Measurements from ENCODE around the gene CCDC9. TPM values are rescaled to one million over a fixed set of nuclear protein-coding genes. Genes with fewer than 3 reads are reported as not detected.

CCDC9 gene
- total and polyA plus RNA-seq, 4 donors = 17.5 to 44.5 (median 34.5) TPM

DNA sequence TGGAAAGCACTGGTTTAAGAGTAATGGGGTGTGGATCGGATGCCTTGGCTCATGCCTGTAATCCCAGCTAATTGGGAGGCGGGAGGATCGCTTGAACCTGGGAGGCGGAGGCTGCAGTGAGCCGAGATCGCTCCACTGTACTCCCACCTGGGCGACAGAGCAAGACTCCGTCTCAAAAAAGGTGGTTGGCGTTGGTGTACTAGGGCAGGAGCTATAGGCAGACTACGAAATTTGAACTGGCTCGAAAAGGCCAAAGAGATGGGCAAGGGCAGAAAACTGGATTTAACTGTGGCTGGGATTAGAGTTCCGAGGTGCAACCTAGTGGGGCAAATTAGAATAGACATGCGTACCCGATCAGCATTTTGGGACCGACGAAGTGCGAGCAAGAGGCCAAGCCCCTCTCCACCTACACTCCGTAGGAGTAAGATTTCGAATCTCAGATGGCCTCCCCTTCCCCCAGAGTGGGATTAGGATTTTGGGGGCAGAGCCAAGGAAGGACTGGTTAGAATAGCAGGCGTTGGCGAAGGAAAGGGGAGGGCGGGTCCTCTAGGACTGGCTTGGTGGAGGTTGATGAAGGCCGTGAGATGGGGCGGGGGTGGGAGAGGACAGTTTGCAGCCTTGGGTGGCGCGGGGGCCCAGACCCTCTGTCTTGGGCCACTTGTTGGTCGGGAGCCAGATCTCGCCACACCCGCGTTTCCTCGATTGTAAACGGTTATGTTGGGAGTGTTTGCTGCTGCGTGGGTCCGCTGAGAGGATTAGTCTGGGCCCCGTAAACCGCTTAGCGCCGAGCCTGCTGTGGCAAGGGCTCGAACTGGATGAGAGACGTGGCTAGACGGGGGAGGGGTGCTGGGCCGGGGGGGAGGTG lies 16.4 kb downstream of the CCDC9 start:
- H3K27me3 ChIP-seq (ENCODE audit: control insufficient read depth in 3 of 3, insufficient read depth in 3 of 3, low read length in 2 of 3) = no peaks in the 10 kb centered on the region
- ATAC-seq (ENCODE audit: insufficient read depth, low FRiP score) (peak; percentile 0), DNase-seq (peak in 2 of 3 donors; percentile 62 to 68)
- H3K4me3 ChIP-seq = peak overlapping the region; percentile 50
- TF ChIP-seq, protein P1, sequence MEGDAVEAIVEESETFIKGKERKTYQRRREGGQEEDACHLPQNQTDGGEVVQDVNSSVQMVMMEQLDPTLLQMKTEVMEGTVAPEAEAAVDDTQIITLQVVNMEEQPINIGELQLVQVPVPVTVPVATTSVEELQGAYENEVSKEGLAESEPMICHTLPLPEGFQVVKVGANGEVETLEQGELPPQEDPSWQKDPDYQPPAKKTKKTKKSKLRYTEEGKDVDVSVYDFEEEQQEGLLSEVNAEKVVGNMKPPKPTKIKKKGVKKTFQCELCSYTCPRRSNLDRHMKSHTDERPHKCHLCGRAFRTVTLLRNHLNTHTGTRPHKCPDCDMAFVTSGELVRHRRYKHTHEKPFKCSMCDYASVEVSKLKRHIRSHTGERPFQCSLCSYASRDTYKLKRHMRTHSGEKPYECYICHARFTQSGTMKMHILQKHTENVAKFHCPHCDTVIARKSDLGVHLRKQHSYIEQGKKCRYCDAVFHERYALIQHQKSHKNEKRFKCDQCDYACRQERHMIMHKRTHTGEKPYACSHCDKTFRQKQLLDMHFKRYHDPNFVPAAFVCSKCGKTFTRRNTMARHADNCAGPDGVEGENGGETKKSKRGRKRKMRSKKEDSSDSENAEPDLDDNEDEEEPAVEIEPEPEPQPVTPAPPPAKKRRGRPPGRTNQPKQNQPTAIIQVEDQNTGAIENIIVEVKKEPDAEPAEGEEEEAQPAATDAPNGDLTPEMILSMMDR (IDR thresholded peaks at IDR 0.05; ENCODE audit: control extremely low read depth, extremely low read depth) = no peak
- WGBS, 2 donors = 35 to 39% methylated on average over 41 to 42 of the region's 42 CpGs
- peaks cover under 1 to 21% (median 15%) of the 10 kb centered on the region in 5 donors for H3K4me1 ChIP-seq (ENCODE audit: control insufficient read depth in 5 of 5, insufficient read depth in 5 of 5, low read length in 5 of 5)
- H3K9me3 ChIP-seq (ENCODE audit: control insufficient read depth in 4 of 4, insufficient read depth in 3 of 4, low read length in 3 of 4) = no peaks in the 10 kb centered on the region
- peaks cover 0 to 26% (median 13%) of the 10 kb centered on the region in 4 donors for H3K36me3 ChIP-seq (ENCODE audit: control insufficient read depth in 4 of 4, insufficient read depth in 4 of 4, low read length in 4 of 4)
- peak overlapping the region; percentile 79 to 98 for H3K27ac ChIP-seq (ENCODE audit: low read depth in 1 of 2, low read length in 1 of 2)
- peak overlapping the region; percentile 33 to 71 for H3K9ac ChIP-seq (ENCODE audit: insufficient read depth in 1 of 2, low read length in 2 of 2)

DNA sequence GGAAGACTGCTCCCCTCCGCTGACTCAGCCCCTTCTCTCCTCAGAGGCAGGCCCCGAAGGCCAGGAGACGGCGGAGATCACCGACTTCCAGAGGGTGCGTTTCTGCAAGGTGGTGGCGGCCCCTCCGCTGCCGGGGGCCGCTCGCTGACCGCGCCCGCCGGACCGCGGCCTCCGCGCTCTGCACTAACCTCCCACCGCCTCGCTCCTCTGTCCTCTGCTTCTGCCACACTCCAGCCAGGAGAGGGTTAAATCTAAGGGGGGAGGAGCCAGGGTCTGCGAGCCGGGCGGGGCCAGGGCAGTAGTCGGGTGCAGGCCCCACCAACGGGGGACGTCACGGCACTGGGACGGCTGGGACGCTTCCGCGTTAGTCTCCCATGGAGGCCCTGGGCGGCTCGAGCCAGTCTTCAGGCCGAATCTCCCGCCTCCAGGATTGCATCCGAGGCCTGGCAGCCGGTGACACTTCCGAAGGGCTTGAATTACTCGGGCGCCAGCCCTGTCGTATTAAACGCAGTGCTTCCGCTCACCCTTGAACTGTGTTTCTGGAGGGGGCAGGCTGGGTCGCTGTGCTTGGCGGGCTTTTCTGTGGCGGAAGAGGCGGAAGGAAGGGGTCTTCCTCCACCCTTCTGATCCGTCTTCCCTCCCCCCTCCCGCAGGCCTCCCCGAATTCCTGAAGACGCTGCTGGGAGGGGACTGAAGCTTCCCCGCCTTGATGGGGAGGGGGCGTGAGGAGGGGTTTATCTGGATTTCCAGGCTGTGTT lies 17.2 kb downstream of the CCDC9 start:
- Histone ChIP-seq H3K9me3 (ENCODE audit: control insufficient read depth in 4 of 4, insufficient read depth in 3 of 4, low read length in 3 of 4) (no peaks in the 10 kb centered on the region), H3K4me3 (peak overlapping the region; percentile 50), H3K9ac (ENCODE audit: insufficient read depth in 1 of 2, low read length in 2 of 2) (peak overlapping the region; percentile 60 to 82), H3K27ac (ENCODE audit: low read depth in 1 of 2, low read length in 1 of 2) (peak overlapping the region; percentile 79 to 98), H3K36me3 (ENCODE audit: control insufficient read depth in 4 of 4, insufficient read depth in 4 of 4, low read length in 4 of 4) (peaks cover 0 to 21% (median 11%) of the 10 kb centered on the region in 4 donors), H3K4me1 (ENCODE audit: control insufficient read depth in 5 of 5, insufficient read depth in 5 of 5, low read length in 5 of 5) (peaks cover 3 to 21% (median 15%) of the 10 kb centered on the region in 5 donors), H3K27me3 (ENCODE audit: control insufficient read depth in 3 of 3, insufficient read depth in 3 of 3, low read length in 2 of 3) (no peaks in the 10 kb centered on the region)
- ATAC-seq (ENCODE audit: insufficient read depth, low FRiP score) (peak; percentile 82), DNase-seq (peak; percentile 96 to 98 (median 97))
- TF ChIP-seq, protein P1 (IDR thresholded peaks at IDR 0.05; ENCODE audit: control extremely low read depth, extremely low read depth) = no peak
- WGBS, 2 donors = 1% methylated on average over 39 to 54 of the region's 54 CpGs

DNA sequence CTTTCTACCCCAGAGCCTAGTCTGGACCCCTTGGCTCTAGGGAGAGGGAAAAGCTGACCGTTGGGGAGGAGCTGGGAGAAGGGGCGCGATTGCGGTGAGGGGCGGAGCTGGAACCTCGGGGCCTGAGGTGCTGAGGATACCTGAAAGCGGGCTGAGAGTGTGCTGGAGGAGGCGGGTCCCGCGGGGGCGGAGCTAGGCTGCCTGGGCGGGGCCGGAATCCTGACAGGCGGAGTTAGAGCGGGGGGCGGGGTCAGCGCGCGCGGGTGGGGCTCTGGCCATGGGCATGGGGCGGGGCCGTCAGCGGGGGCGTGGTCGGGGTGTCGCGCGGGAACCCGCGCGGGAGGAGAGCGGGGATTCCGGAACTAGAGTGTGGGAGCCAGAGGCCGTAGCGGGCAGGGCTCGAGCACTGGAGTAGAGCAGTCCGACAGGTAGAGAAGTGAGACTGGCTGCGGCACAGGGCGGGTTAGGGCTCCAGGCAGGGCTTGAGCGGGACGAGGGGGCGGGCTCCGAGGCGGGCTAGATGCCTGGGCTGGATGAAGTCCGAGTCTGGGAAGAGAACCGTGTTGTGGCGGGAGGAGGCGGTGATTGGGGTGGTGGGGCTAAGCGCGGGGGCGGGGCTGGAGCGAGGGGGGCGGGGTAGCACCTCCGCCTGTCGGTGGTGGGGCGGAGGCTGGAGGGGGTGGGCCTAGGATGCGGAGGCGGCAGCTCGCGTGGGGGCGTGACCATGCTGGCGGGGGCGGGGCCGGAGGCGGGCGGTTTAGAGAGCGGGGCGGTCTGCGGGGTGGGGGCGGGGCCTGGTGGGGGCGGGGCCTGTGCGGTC lies 18.0 kb downstream of the CCDC9 start, which contains the start of gene INAFM1:
Gene INAFM1 (plus strand): TSS at position 815 of the 820 bp plus-strand sequence. CDS start 35 bp downstream, outside the sequence.
- Histone ChIP-seq H3K27me3 (ENCODE audit: control insufficient read depth in 3 of 3, insufficient read depth in 3 of 3, low read length in 2 of 3) (no peaks in the 10 kb centered on the region), H3K9me3 (ENCODE audit: control insufficient read depth in 4 of 4, insufficient read depth in 3 of 4, low read length in 3 of 4) (no peaks in the 10 kb centered on the region), H3K4me1 (ENCODE audit: control insufficient read depth in 5 of 5, insufficient read depth in 5 of 5, low read length in 5 of 5) (peaks cover 3 to 21% (median 15%) of the 10 kb centered on the region in 5 donors), H3K36me3 (ENCODE audit: control insufficient read depth in 4 of 4, insufficient read depth in 4 of 4, low read length in 4 of 4) (peaks cover 0 to 21% (median 8%) of the 10 kb centered on the region in 4 donors), H3K4me3 (peak within 1 kb of the TSS; percentile 56), H3K27ac (ENCODE audit: low read depth in 1 of 2, low read length in 1 of 2) (peak within 1 kb of the TSS; percentile 97 to 98), H3K9ac (ENCODE audit: insufficient read depth in 1 of 2, low read length in 2 of 2) (peak within 1 kb of the TSS; percentile 60 to 82)
- TF ChIP-seq, protein P1 (IDR thresholded peaks at IDR 0.05; ENCODE audit: control extremely low read depth, extremely low read depth) = no peak
- DNase-seq (peak; percentile 96 to 98 (median 96)), ATAC-seq (ENCODE audit: insufficient read depth, low FRiP score) (peak; percentile 88)
- 1% methylated on average over 58 to 72 of the region's 72 CpGs for WGBS, 2 donors

Data from lung (tissue), 12 donors.